ENCODE results near the gene SNAP47.

- TF ChIP-seq SUZ12 (IDR thresholded peaks at IDR 0.05) (no peak), HDGF (IDR thresholded peaks at IDR 0.05; ENCODE audit: borderline replicate concordance) (no peak), ELF4 (IDR thresholded peaks at IDR 0.05) (no peak), L3MBTL2 (conservative IDR thresholded peaks at IDR 0.05) (no peak), SP1 (IDR thresholded peaks at IDR 0.05) (no peak), FOXA1 (IDR thresholded peaks at IDR 0.05) (no peak), ZNF384 (IDR thresholded peaks at IDR 0.05) (no peak), TARDBP (IDR thresholded peaks at IDR 0.05) (no peak), FOXM1 (IDR thresholded peaks at IDR 0.05; ENCODE audit: borderline replicate concordance) (no peak), FOXK2 (IDR thresholded peaks at IDR 0.05) (no peak), BHLHE40 (IDR thresholded peaks at IDR 0.05; ENCODE audit: borderline replicate concordance) (no peak)
These were observed 32.8 kb downstream of the SNAP47 start for GRCh38 chr1:227768125-227768439.

Measured in HEK293T (cell line).